Measurements from ENCODE around the gene PTPRU.

DNA sequence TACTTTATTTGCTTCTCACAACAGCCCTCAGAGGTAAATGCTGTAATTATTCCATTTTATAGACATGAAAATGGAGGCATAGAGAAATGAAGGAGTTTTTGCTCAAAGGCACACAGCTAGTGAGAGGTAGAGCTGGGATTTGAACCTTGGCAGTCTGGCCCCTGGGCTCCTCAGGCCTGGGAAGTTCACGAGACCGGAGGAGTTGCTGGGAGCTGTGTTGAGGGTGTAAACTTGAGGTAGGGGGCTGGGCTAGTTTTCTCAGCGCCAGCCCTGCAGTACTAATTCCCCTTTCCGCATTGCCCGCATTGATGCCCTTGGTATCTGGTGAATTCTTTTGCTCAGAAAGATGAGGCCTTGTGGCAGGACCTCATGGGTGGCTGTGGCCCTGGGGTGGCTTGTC lies 73.3 kb downstream of the PTPRU start:
- TF ChIP-seq EZH2 (IDR thresholded peaks at IDR 0.05) (no peak), POLR2AphosphoS5 (IDR thresholded peaks at IDR 0.05; ENCODE audit: borderline replicate concordance, low read depth, low read length) (no peak)

All from SK-N-MC (cell line).